Measurements from ENCODE around the gene PKDCC. TPM values are rescaled to one million over a fixed set of nuclear protein-coding genes. Genes with fewer than 3 reads are reported as not detected.
"Not testable (repeated sequence)": the region's sequence is repeated elsewhere in the genome, so short reads cannot be mapped to it uniquely, and the experiment has no call there.

Gene PKDCC
- total and polyA plus RNA-seq, 2 of the 13 experiments (the other 11 are each of a cell fraction or from before 2014, with no cell fraction given) = 52.6 to 58.8 TPM

DNA sequence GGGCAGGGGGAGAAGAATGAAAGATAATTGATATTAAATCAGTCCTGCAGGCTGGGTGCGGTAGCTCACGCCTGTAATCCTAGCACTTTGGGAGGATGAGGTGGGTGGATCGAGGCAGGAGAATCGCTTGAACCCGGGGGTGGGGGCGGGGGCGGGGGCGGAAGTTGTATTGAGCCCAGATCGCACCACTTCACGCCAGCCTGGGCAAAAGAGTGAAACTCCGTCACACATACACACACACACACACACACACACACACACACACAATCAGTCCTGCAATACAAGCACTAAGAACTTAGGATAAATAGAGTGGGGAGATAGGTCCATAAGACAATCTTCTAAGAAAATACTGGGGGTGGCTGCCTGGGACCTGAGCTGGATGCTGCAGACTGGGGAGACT is 15.1 kb upstream of the PKDCC start:
- no peak for TF ChIP-seq ZNF543 (CRISPR knock-in tag; IDR thresholded peaks at IDR 0.05)
- no peak for TF ChIP-seq SMARCC2 (IDR thresholded peaks at IDR 0.05)
- TF ChIP-seq NFKBIZ (CRISPR knock-in tag; IDR thresholded peaks at IDR 0.05) = no peak
- TF ChIP-seq MAFF (IDR thresholded peaks at IDR 0.05; ENCODE audit: low read depth, low read length) = no peak
- TF ChIP-seq, protein P1, sequence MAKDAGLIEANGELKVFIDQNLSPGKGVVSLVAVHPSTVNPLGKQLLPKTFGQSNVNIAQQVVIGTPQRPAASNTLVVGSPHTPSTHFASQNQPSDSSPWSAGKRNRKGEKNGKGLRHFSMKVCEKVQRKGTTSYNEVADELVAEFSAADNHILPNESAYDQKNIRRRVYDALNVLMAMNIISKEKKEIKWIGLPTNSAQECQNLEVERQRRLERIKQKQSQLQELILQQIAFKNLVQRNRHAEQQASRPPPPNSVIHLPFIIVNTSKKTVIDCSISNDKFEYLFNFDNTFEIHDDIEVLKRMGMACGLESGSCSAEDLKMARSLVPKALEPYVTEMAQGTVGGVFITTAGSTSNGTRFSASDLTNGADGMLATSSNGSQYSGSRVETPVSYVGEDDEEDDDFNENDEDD (CRISPR knock-in tag; IDR thresholded peaks at IDR 0.05; ENCODE audit: borderline replicate concordance) = no peak
- TF ChIP-seq FOXJ3 (CRISPR knock-in tag; IDR thresholded peaks at IDR 0.05; ENCODE audit: borderline replicate concordance) = no peak
- FAIRE-seq = no peak

DNA sequence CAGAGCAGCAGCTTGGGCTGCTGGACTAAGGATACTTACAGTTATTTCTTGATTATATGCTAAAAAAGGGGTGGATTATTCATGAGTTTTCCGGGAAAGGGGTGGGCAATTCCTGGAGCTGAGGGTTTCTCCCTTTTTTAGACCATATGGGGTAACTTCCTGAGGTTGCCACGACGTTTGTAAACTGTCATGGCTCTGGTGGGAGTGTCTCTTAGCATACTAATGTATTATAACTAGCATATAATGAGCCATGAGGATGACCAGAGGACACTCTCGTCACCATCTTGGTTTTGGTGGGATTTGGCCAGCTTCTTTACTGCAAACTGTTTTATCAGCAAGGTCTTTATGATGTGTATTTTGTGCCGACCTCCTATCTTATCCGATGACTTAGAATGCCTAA is 13.7 kb upstream of the PKDCC start:
- not testable (repeated sequence) for H2AFZ ChIP-seq (ENCODE audit: low read length); FAIRE-seq; BruUV-seq (replicated peaks)

More for the DNA sequence above, 15.1 kb upstream of the PKDCC start:
- in situ Hi-C loops (cut with HindIII; ENCODE audit: extremely low pct_ligation_motif_present, low pct_unique_long_range_greater_than_20kb) (no loop called here), intact Hi-C loops (cut with micrococcal nuclease; ENCODE audit: unreplicated experiment) (no loop called here)
- no peak for ATAC-seq
- Histone ChIP-seq H3K36me3 (replicated peaks in 1 of 2; ENCODE audit: control insufficient read depth in 1 of 2, insufficient read depth in 2 of 2, low read length in 2 of 2) (no peaks in the 10 kb centered on the region), H3K27ac (ENCODE audit: extremely low read length, insufficient read depth, low read length) (no peak overlapping the region), H2AFZ (ENCODE audit: low read length) (no peak overlapping the region), H3K79me2 (ENCODE audit: insufficient read depth, low read length) (no peaks in the 10 kb centered on the region), H3K4me2 (ENCODE audit: low read depth, low read length) (no peak overlapping the region), H4K20me1 (ENCODE audit: insufficient read depth, low read length) (no peaks in the 10 kb centered on the region), H3K9ac (ENCODE audit: insufficient read depth, low read depth, low read length) (no peak overlapping the region), H3K4me1 (ENCODE audit: insufficient read depth, low read length) (no peaks in the 10 kb centered on the region), H3K4me3 (replicated peaks in 1 of 3; ENCODE audit: insufficient read depth in 1 of 3, low read depth in 2 of 3, low read length in 3 of 3) (no peak overlapping the region), H3K9me3 (ENCODE audit: low read length) (no peaks in the 10 kb centered on the region), H3K27me3 (ENCODE audit: control insufficient read depth in 1 of 2, insufficient read depth in 2 of 2, low read length in 2 of 2) (peaks cover 7 to 36% of the 10 kb centered on the region in 2 experiments; a peak in 4 of 5 replicates)
- POLR2A ChIA-PET = no interaction called here
- BruUV-seq (replicated peaks) = no TSS peak
- no peak for DNase-seq (ENCODE audit: low spot score)
- CTCF ChIA-PET (ENCODE audit: low intra/inter-chr PET ratio, low total read pairs) = no interaction called here
- WGBS (ENCODE audit: low lambda C conversion rate) = 75% methylated on average over 11 of the region's 11 CpGs

More for the DNA sequence above, 13.7 kb upstream of the PKDCC start:
- intact Hi-C loops (cut with micrococcal nuclease; ENCODE audit: unreplicated experiment); H3K79me2 ChIP-seq (ENCODE audit: insufficient read depth, low read length); CTCF ChIA-PET (ENCODE audit: low intra/inter-chr PET ratio, low total read pairs); POLR2A ChIA-PET; H3K27ac ChIP-seq (ENCODE audit: extremely low read length, insufficient read depth, low read length); H3K4me3 ChIP-seq (replicated peaks in 1 of 3; ENCODE audit: insufficient read depth in 1 of 3, low read depth in 2 of 3, low read length in 3 of 3); H4K20me1 ChIP-seq (ENCODE audit: insufficient read depth, low read length); H3K4me2 ChIP-seq (ENCODE audit: low read depth, low read length); H3K36me3 ChIP-seq (replicated peaks in 1 of 2; ENCODE audit: control insufficient read depth in 1 of 2, insufficient read depth in 2 of 2, low read length in 2 of 2); ATAC-seq; in situ Hi-C loops (cut with HindIII; ENCODE audit: extremely low pct_ligation_motif_present, low pct_unique_long_range_greater_than_20kb); DNase-seq (ENCODE audit: low spot score); H3K4me1 ChIP-seq (ENCODE audit: insufficient read depth, low read length); H3K9me3 ChIP-seq (ENCODE audit: low read length); H3K9ac ChIP-seq (ENCODE audit: insufficient read depth, low read depth, low read length): not testable (repeated sequence)
- H3K27me3 ChIP-seq (ENCODE audit: control insufficient read depth in 1 of 2, insufficient read depth in 2 of 2, low read length in 2 of 2) = peaks cover 5 to 23% of the 10 kb centered on the region in 2 experiments; a peak in 4 of 5 replicates
- 19% methylated on average over 6 of the region's 6 CpGs for WGBS (ENCODE audit: low lambda C conversion rate)

All from HepG2 (cell line).